ENCODE results near the gene CDV3. TPM values are rescaled to one million over a fixed set of nuclear protein-coding genes. Genes with fewer than 3 reads are reported as not detected.

CDV3 gene
- polyA plus RNA-seq, 1 donor from 2014 or later, result 89.3 TPM

- Histone ChIP-seq H2AFZ (ENCODE audit: low read depth, low read length) (no peak overlapping the region), H3K27me3 (ENCODE audit: insufficient read depth, low read depth, low read length) (no peaks in the 10 kb centered on the region), H3K36me3 (ENCODE audit: insufficient read depth, low read length) (no peaks in the 10 kb centered on the region), H3K27ac (ENCODE audit: low read length) (no peak overlapping the region), H3K4me2 (ENCODE audit: low read length) (no peak overlapping the region), H3K9me3 (ENCODE audit: low read length) (no peaks in the 10 kb centered on the region), H3K9ac (ENCODE audit: low read length) (no peak overlapping the region), H3K4me3 (ENCODE audit: low read length) (no peak overlapping the region), H3K9me2 (ENCODE audit: insufficient read depth, low read length) (no peaks in the 10 kb centered on the region), H4K20me1 (ENCODE audit: insufficient read depth) (no peaks in the 10 kb centered on the region), H3K79me2 (replicated peaks; ENCODE audit: insufficient read depth, low read length) (no peaks in the 10 kb centered on the region), H3F3A (ENCODE audit: insufficient read depth, low read length, poor library complexity, severe bottlenecking) (no peaks in the 10 kb centered on the region)
- TF ChIP-seq RAD21 (conservative IDR thresholded peaks at IDR 0.05), result no peak
- no peak for TF ChIP-seq EP300 (conservative IDR thresholded peaks at IDR 0.05; ENCODE audit: poor library complexity, severe bottlenecking)
- TF ChIP-seq MXI1 (conservative IDR thresholded peaks at IDR 0.05; ENCODE audit: poor library complexity, severe bottlenecking), result no peak
- TF ChIP-seq TAF1 (IDR thresholded peaks at IDR 0.05; ENCODE audit: low read depth), result no peak
- TF ChIP-seq SMC3 (conservative IDR thresholded peaks at IDR 0.05; ENCODE audit: poor library complexity), result no peak
- TF ChIP-seq POLR2AphosphoS5 (IDR thresholded peaks at IDR 0.05), result no peak
- TF ChIP-seq REST (IDR thresholded peaks at IDR 0.05; ENCODE audit: borderline replicate concordance), result no peak
- TF ChIP-seq EZH2 (IDR thresholded peaks at IDR 0.05; ENCODE audit: borderline replicate concordance, insufficient read depth, low read length, poor library complexity, severe bottlenecking), result no peak
- TF ChIP-seq CTCF (IDR thresholded peaks at IDR 0.05; ENCODE audit: poor library complexity, severe bottlenecking), result no peak
Measured at GRCh38 chr3:133600572-133601081, 27.1 kb downstream of the CDV3 start.

- H3K9me2 ChIP-seq (ENCODE audit: insufficient read depth, low read length), result no peaks in the 10 kb centered on the region
- no peaks in the 10 kb centered on the region for H4K20me1 ChIP-seq (ENCODE audit: insufficient read depth)
- H3K27me3 ChIP-seq (ENCODE audit: insufficient read depth, low read depth, low read length), result no peaks in the 10 kb centered on the region
- no peak overlapping the region for H3K4me2 ChIP-seq (ENCODE audit: low read length)
- TF ChIP-seq POLR2AphosphoS5 (IDR thresholded peaks at IDR 0.05) (no peak), EP300 (conservative IDR thresholded peaks at IDR 0.05; ENCODE audit: poor library complexity, severe bottlenecking) (no peak), RAD21 (conservative IDR thresholded peaks at IDR 0.05) (no peak), TAF1 (IDR thresholded peaks at IDR 0.05; ENCODE audit: low read depth) (no peak), MXI1 (conservative IDR thresholded peaks at IDR 0.05; ENCODE audit: poor library complexity, severe bottlenecking) (no peak), REST (IDR thresholded peaks at IDR 0.05; ENCODE audit: borderline replicate concordance) (no peak), EZH2 (IDR thresholded peaks at IDR 0.05; ENCODE audit: borderline replicate concordance, insufficient read depth, low read length, poor library complexity, severe bottlenecking) (no peak), SMC3 (conservative IDR thresholded peaks at IDR 0.05; ENCODE audit: poor library complexity) (no peak)
- H3F3A ChIP-seq (ENCODE audit: insufficient read depth, low read length, poor library complexity, severe bottlenecking), result no peaks in the 10 kb centered on the region
- no peaks in the 10 kb centered on the region for H3K79me2 ChIP-seq (replicated peaks; ENCODE audit: insufficient read depth, low read length)
- no peaks in the 10 kb centered on the region for H3K9me3 ChIP-seq (ENCODE audit: low read length)
- H3K9ac ChIP-seq (ENCODE audit: low read length), result no peak overlapping the region
- H3K27ac ChIP-seq (ENCODE audit: low read length), result no peak overlapping the region
- no peak overlapping the region for H3K4me3 ChIP-seq (ENCODE audit: low read length)
- H3K36me3 ChIP-seq (ENCODE audit: insufficient read depth, low read length), result no peaks in the 10 kb centered on the region
- no peak overlapping the region for H2AFZ ChIP-seq (ENCODE audit: low read depth, low read length)
Measured at GRCh38 chr3:133606342-133606741, 32.9 kb downstream of the CDV3 start.
